GM23248 (cell line): ENCODE data around the gene MRPL14. TPM values are rescaled to one million over a fixed set of nuclear protein-coding genes. Genes with fewer than 3 reads are reported as not detected.

Experiments used
- DNase-seq: peaks from one replicate; pipeline ENCODE4 v3.0.0-alpha.2; 2015
- H2AFZ ChIP-seq: fragments of 200-600 bp; sonication (generic); 2 replicates; pipeline ENCODE4 v1.6.1; 2016; ENCODE audit warnings: antibody characterized with exemption
- H3F3A ChIP-seq: fragments of 200-600 bp; sonication (generic); 2 replicates; pipeline ENCODE4 v1.6.1; 2016; ENCODE audit warnings: mild to moderate bottlenecking, antibody characterized with exemption, mixed run types; ENCODE audit not compliant: insufficient read depth
- H3K27ac ChIP-seq: fragments of 200-600 bp; sonication (generic); 2 replicates; pipeline ENCODE4 v1.5.1; 2016; ENCODE audit warnings: mild to moderate bottlenecking
- H3K27me3 ChIP-seq: fragments of 200-600 bp; sonication (generic); replicated peaks from 2 replicates; pipeline ENCODE4 v1.6.1; 2016; ENCODE audit warnings: mild to moderate bottlenecking; ENCODE audit not compliant: insufficient read depth
- H3K36me3 ChIP-seq: fragments of 200-600 bp; sonication (generic); 2 replicates; pipeline ENCODE4 v1.6.1; 2016; ENCODE audit warnings: low read depth, mild to moderate bottlenecking
- H3K4me1 ChIP-seq: fragments of 200-600 bp; sonication (generic); 2 replicates; pipeline ENCODE4 v1.6.1; 2016; ENCODE audit warnings: mild to moderate bottlenecking; ENCODE audit not compliant: insufficient read depth
- H3K4me2 ChIP-seq: fragments of 200-600 bp; sonication (generic); one replicate; pipeline ENCODE4 v1.6.1; 2016; ENCODE audit warnings: mild to moderate bottlenecking; ENCODE audit not compliant: unreplicated experiment
- H3K4me3 ChIP-seq: fragments of 200-600 bp; sonication (generic); 2 replicates; pipeline ENCODE4 v1.5.1; 2016; ENCODE audit warnings: mild to moderate bottlenecking
- H3K79me2 ChIP-seq: fragments of 200-600 bp; sonication (generic); 2 replicates; pipeline ENCODE4 v1.6.1; 2016; ENCODE audit warnings: mild to moderate bottlenecking; ENCODE audit not compliant: insufficient read depth
- H3K9ac ChIP-seq: fragments of 200-600 bp; sonication (generic); 2 replicates; pipeline ENCODE4 v1.6.1; 2016; ENCODE audit warnings: mild to moderate bottlenecking
- H3K9me2 ChIP-seq: fragments of 200-600 bp; sonication (generic); 2 replicates; pipeline ENCODE4 v1.6.1; 2016; ENCODE audit warnings: mixed run types, mild to moderate bottlenecking, moderate library complexity; ENCODE audit not compliant: insufficient read depth
- H3K9me3 ChIP-seq: fragments of 200-600 bp; sonication (generic); one replicate; pipeline ENCODE4 v1.6.1; 2017; ENCODE audit warnings: low read depth
- H4K20me1 ChIP-seq: fragments of 200-600 bp; sonication (generic); 2 replicates; pipeline ENCODE4 v1.6.0; 2016; ENCODE audit not compliant: insufficient read depth
- EZH2 ChIP-seq: fragments of 200-600 bp; sonication (generic); IDR thresholded peaks from 2 replicates; pipeline ENCODE4 v1.6.1; 2018; ENCODE audit warnings: antibody characterized with exemption, mild to moderate bottlenecking; ENCODE audit not compliant: insufficient read depth, poor library complexity, severe bottlenecking
- EZH2phosphoT487 ChIP-seq: fragments of 200-600 bp; sonication (generic); IDR thresholded peaks from 2 replicates; pipeline ENCODE4 v1.6.1; 2018; ENCODE audit warnings: antibody characterized with exemption, moderate library complexity, mild to moderate bottlenecking, low read depth; ENCODE audit not compliant: insufficient read depth
- WGBS, 2 experiments: methylation state at CpG; one replicate each; pipeline ENCODE4 v1.1.6; 2015 to 2017; ENCODE audit warnings: low lambda C conversion rate in 2 of 2, low coverage in 1 of 2; ENCODE audit errors: missing lambda C conversion rate in 2 of 2; 5-methylcytosine and 5-hydroxymethylcytosine counted together
- in situ Hi-C: fragments of 300-500 bp; cut with MboI; formaldehyde crosslinking; loops from 2 replicates; pipeline ENCODE4 v1.15.0; 2020
- polyA plus RNA-seq: library from polyadenylated mRNA; unstranded; fragments of >200 nt; fragmentation: Nextera tagmentation; extraction: Ambion mirVana; gene quantifications from 2 replicates; pipeline ENCODE4 v1.2.1, GENCODE V29; 2016
- total RNA-seq: library from RNA; depleted of rRNA; stranded (reverse); fragments of >200 nt; shearing (Covaris generic); gene quantifications from 2 replicates; pipeline ENCODE4 v1.2.3, GENCODE V29; 2014

Gene MRPL14
- total and polyA plus RNA-seq, 2 experiments from 2014 or later, result 47.6 to 91.2 TPM

DNA sequence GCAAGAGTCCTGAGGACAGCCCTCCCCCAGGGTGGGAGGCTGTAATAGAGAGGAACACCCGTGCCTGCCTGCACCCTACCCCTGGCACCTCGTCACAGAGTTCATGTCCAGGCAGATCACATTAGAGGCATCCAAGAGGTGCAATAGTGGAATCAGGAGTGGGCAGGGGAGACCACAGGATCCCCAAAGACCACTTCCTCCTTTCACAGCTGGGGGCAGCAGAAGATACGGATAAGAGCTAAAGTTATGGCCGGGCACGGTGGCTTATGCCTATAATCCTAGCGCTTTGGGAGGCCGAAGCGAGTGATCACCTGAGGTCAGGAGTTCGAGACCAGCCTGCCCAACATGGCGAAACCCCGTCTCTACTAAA lies 29.9 kb upstream of the MRPL14 start:
- in situ Hi-C loops, result no loop called here
- Histone ChIP-seq H3K27ac (no peak overlapping the region), H3K4me3 (no peak overlapping the region), H4K20me1 (no peaks in the 10 kb centered on the region), H3K79me2 (no peaks in the 10 kb centered on the region), H3K9me2 (no peaks in the 10 kb centered on the region), H3K9ac (no peak overlapping the region), H3F3A (peaks cover 12% of the 10 kb centered on the region), H3K4me2 (no peak overlapping the region), H3K36me3 (no peaks in the 10 kb centered on the region), H3K9me3 (no peaks in the 10 kb centered on the region), H3K4me1 (0 out of 2 replicates have a peak, but pooled peaks cover 9% of the 10 kb centered on the region), H3K27me3 (no peaks in the 10 kb centered on the region), H2AFZ (no peak overlapping the region)
- WGBS, 2 experiments, result 87 to 90% methylated on average over 11 of the region's 11 CpGs
- TF ChIP-seq EZH2phosphoT487 (no peak), EZH2 (no peak)
- no peak for DNase-seq

DNA sequence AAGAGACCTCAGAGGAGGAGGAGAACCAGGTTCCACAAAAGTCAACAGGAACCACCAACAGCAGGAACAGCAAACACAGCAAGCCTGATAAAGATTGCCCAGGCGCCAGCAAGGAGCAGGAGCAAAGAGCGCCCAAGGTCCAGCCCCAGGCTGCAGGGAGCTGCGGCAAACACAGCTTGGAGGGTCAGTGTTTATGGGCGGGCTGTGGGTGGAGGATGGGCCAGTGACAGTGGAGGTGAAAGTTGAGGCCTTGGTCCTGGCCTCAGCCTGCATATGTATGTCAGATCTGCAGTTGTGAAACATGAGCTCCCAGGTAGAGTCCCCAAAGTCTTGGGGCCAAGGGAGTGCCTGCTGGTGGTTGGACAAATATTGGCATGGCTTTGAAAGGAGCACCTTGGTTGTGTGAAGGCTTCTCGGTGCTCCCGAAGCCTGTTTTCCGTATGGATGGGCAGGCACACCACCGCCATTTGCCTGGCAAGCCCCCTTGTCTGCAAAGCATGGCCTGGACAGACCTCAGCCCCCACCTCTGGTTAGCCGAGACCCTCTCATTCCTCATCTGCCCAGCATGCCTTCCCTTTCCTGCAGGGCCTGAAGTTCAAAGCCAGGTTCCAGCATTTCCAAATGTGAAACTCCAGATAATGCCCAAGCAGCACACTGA lies 29.4 kb upstream of the MRPL14 start:
- no peaks in the 10 kb centered on the region for H3K79me2 ChIP-seq
- H3K27ac ChIP-seq, result no peak overlapping the region
- H3K4me1 ChIP-seq, result 0 out of 2 replicates have a peak, but pooled peaks cover 6% of the 10 kb centered on the region
- TF ChIP-seq EZH2phosphoT487 (no peak), EZH2 (no peak)
- no peak overlapping the region for H3K4me2 ChIP-seq
- H3K27me3 ChIP-seq, result no peaks in the 10 kb centered on the region
- H4K20me1 ChIP-seq, result no peaks in the 10 kb centered on the region
- H3F3A ChIP-seq, result peaks cover 10% of the 10 kb centered on the region
- no peaks in the 10 kb centered on the region for H3K9me2 ChIP-seq
- 89 to 90% methylated on average over 9 of the region's 9 CpGs for WGBS, 2 experiments
- H3K36me3 ChIP-seq, result no peaks in the 10 kb centered on the region
- no peak overlapping the region for H3K9ac ChIP-seq
- H3K4me3 ChIP-seq, result no peak overlapping the region
- no peak overlapping the region for H2AFZ ChIP-seq
- no peak for DNase-seq
- in situ Hi-C loops, result no loop called here
- H3K9me3 ChIP-seq, result no peaks in the 10 kb centered on the region

DNA sequence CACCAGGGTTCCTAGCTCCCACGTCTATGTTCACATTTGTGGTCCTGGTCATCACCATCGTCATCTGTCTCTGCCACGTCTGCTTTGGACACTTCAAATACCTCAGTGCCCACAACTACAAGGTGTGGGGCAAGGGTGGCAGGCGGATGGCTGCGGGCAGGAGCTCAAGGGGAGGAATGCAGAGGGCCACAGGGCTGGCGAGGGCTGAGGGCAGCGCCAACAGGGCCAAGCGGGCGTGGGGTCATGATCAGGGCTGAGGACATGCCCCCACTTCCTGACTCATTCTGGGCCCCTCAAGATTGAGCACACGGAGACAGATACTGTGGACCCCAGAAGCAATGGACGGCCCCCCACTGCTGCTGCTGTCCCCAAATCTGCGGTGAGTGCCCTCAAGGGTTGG lies 26.8 kb upstream of the MRPL14 start:
- Histone ChIP-seq H3K4me1 (no peaks in the 10 kb centered on the region), H3K4me2 (no peak overlapping the region), H3K9ac (no peak overlapping the region), H3K4me3 (no peak overlapping the region), H3K27me3 (no peaks in the 10 kb centered on the region), H3K9me3 (no peaks in the 10 kb centered on the region), H3K27ac (no peak overlapping the region), H4K20me1 (no peaks in the 10 kb centered on the region), H3K79me2 (no peaks in the 10 kb centered on the region), H2AFZ (no peak overlapping the region), H3F3A (peaks cover 4% of the 10 kb centered on the region; the same call in 1 of the 2 replicates), H3K9me2 (no peaks in the 10 kb centered on the region), H3K36me3 (no peaks in the 10 kb centered on the region)
- in situ Hi-C loops, result no loop called here
- 84 to 85% methylated on average over 11 to 12 of the region's 12 CpGs for WGBS, 2 experiments
- TF ChIP-seq EZH2 (no peak), EZH2phosphoT487 (no peak)
- no peak for DNase-seq

DNA sequence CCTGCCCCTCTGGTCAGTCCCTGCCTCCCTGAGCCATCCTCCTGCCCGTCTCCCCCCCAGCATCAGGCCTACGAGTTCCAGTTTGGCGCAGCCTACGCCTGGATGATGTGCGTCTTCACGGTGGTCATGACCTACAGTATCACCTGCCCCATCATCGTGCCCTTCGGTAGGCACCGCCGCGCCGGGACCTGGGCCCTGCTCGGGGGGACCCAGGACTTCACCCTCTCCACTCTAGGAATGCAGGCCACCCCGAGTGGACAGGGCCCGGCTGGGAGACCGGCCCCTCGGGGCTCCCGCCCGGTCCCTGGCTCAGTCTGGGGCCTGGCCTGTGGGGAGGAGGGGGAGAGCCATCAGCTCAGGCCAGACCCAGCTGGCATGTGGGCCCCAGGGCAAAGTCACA lies 25.3 kb upstream of the MRPL14 start:
- no peak overlapping the region for H3K4me3 ChIP-seq
- H3K27me3 ChIP-seq, result no peaks in the 10 kb centered on the region
- no peaks in the 10 kb centered on the region for H4K20me1 ChIP-seq
- no peaks in the 10 kb centered on the region for H3K79me2 ChIP-seq
- H3K27ac ChIP-seq, result no peak overlapping the region
- DNase-seq, result no peak
- no peak overlapping the region for H2AFZ ChIP-seq
- H3K4me2 ChIP-seq, result no peak overlapping the region
- H3K9ac ChIP-seq, result no peak overlapping the region
- H3K9me2 ChIP-seq, result no peaks in the 10 kb centered on the region
- in situ Hi-C loops, result no loop called here
- H3K4me1 ChIP-seq, result no peaks in the 10 kb centered on the region
- no peaks in the 10 kb centered on the region for H3K36me3 ChIP-seq
- no peak for TF ChIP-seq EZH2phosphoT487
- TF ChIP-seq EZH2, result no peak
- no peaks in the 10 kb centered on the region for H3K9me3 ChIP-seq
- H3F3A ChIP-seq, result peaks cover 4% of the 10 kb centered on the region; the same call in 1 of the 2 replicates
- 84 to 86% methylated on average over 14 to 19 of the region's 19 CpGs for WGBS, 2 experiments
